Gastroesophageal sphincter (tissue), 3 donors: ENCODE measurements around the gene GSTCD.

Source experiments
- CTCF ChIP-seq, 4 experiments: fragments of 200-600 bp in 2 of 4; fragments of 450-650 bp in 2 of 4; sonication (generic) in 1 of 4; IDR thresholded peaks; one replicate each; pipeline ENCODE4 v1.5.1; 2017 to 2019; ENCODE audit warnings: antibody characterized with exemption in 4 of 4, mild to moderate bottlenecking in 2 of 4, moderate library complexity in 2 of 4
- EP300 ChIP-seq: sonication (generic); formaldehyde crosslinking; IDR thresholded peaks from one replicate; pipeline ENCODE4 v1.6.1; 2017; ENCODE audit warnings: antibody characterized with exemption, mild to moderate bottlenecking
- POLR2A ChIP-seq, 2 donors: fragments of 450-650 bp; IDR thresholded peaks; one replicate each; pipeline ENCODE4 v1.6.1; 2017; ENCODE audit warnings: antibody characterized with exemption in 2 of 2, mild to moderate bottlenecking in 2 of 2, moderate library complexity in 1 of 2
- POLR2AphosphoS5 ChIP-seq: sonication (generic); formaldehyde crosslinking; IDR thresholded peaks from one replicate; pipeline ENCODE4 v1.6.1; 2017; ENCODE audit warnings: antibody characterized with exemption

DNA sequence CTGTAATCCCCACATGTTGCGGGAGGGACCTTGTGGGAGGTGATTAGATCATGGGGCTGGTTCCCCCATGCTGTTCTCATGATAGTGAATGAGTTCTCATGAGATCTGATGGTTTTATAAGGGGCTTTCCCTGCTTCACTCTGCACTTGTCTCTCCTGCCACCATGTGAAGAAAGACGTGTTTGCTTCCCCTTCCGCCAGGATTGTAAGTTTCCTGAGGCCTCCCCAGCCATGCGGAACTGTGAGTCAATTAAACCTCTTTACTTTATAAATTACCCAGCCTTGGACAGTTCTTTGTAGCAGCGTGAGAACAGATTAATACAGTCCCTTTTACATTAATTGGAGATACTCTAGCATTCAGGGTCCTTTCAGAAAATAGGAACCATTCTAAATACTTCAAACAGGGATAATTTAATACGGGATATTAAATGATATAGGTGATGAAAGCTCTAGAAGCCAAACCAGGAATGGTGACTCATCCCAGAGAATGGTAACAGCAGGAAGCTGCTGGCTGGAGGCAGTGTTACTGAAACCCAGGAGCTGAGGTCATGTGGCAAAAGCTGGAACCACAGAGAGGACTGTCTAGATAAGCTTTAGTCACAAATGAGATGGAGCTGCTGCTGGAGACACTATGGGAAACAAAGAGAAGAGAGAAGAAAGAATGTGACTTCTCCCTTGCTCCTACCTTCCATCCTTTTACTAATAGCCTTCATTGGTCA lies 57.3 kb downstream of the GSTCD start:
- TF ChIP-seq EP300 = no peak
- no peak for TF ChIP-seq CTCF (IDR thresholded peaks at IDR 0.05)
- TF ChIP-seq POLR2A (IDR thresholded peaks at IDR 0.05) = no peak
- no peak for TF ChIP-seq POLR2AphosphoS5
